Measurements from ENCODE around the gene LHX3.

The LHX3 gene

GRCh38 chr9:136190656-136191055 is 14.3 kb downstream of the LHX3 start:
- DNase-seq, result no peak

- no peak for DNase-seq
Measured at GRCh38 chr9:136190237-136190601, 14.7 kb downstream of the LHX3 start.

- no peak for DNase-seq
Measured at GRCh38 chr9:136189394-136190236, 15.3 kb downstream of the LHX3 start.

GRCh38 chr9:136187683-136188586 is 17.0 kb downstream of the LHX3 start:
- no peak for DNase-seq

- no peak for DNase-seq
Measured at GRCh38 chr9:136187197-136187596, 17.7 kb downstream of the LHX3 start.

GRCh38 chr9:136186386-136186785 is 18.5 kb downstream of the LHX3 start:
- no peak for DNase-seq

- no peak for DNase-seq
Measured at GRCh38 chr9:136185596-136186366, 19.1 kb downstream of the LHX3 start.

GRCh38 chr9:136185066-136185465 is 19.9 kb downstream of the LHX3 start:
- no peak for DNase-seq

GRCh38 chr9:136182850-136183422 is 22.0 kb downstream of the LHX3 start:
- DNase-seq, result no peak

GRCh38 chr9:136182420-136182787 is 22.5 kb downstream of the LHX3 start:
- no peak for DNase-seq

GRCh38 chr9:136181784-136182419 is 23.0 kb downstream of the LHX3 start:
- no peak for DNase-seq

- DNase-seq, result no peak
Measured at GRCh38 chr9:136180586-136180985, 24.3 kb downstream of the LHX3 start.

GRCh38 chr9:136179761-136180160 is 25.2 kb downstream of the LHX3 start:
- no peak for DNase-seq

GRCh38 chr9:136179101-136179616 is 25.8 kb downstream of the LHX3 start:
- DNase-seq, result no peak

- no peak for DNase-seq
Measured at GRCh38 chr9:136178773-136179075, 26.2 kb downstream of the LHX3 start.

- DNase-seq, result no peak
Measured at GRCh38 chr9:136178061-136178772, 26.7 kb downstream of the LHX3 start.

GRCh38 chr9:136177224-136177623 is 27.7 kb downstream of the LHX3 start:
- no peak for DNase-seq

GRCh38 chr9:136175616-136176197 is 29.2 kb downstream of the LHX3 start:
- DNase-seq, result no peak

- DNase-seq, result no peak
Measured at GRCh38 chr9:136174779-136175615, 29.9 kb downstream of the LHX3 start.

- DNase-seq, result no peak
Measured at GRCh38 chr9:136173648-136174290, 31.2 kb downstream of the LHX3 start.
